Type B pancreatic cell (in vitro differentiated cells): ENCODE results near the gene PEX14. TPM values are rescaled to one million over a fixed set of nuclear protein-coding genes. Genes with fewer than 3 reads are reported as not detected.
A peak's percentile ranks its signal among the peaks of the same experiment; 100 is the strongest.

Experiments
- DNase-seq: peaks from one replicate; pipeline ENCODE4 v3.0.0; 2021; ENCODE audit warnings: mixed read lengths; ENCODE audit not compliant: unreplicated experiment; ENCODE audit errors: extremely low spot score
- H3K27ac Mint-ChIP-seq: 2 replicates; pipeline ENCODE4 v1.8.0; 2021; ENCODE audit warnings: mild to moderate bottlenecking, mixed read lengths
- H3K27me3 Mint-ChIP-seq: 2 replicates; pipeline ENCODE4 v1.8.0; 2021; ENCODE audit warnings: mixed read lengths
- H3K36me3 Mint-ChIP-seq: 2 replicates; pipeline ENCODE4 v1.8.0; 2021; ENCODE audit warnings: mixed read lengths
- H3K4me1 Mint-ChIP-seq: one replicate; pipeline ENCODE4 v1.8.0; 2021; ENCODE audit warnings: mixed read lengths; ENCODE audit not compliant: unreplicated experiment
- H3K4me3 Mint-ChIP-seq: 2 replicates; pipeline ENCODE4 v1.8.0; 2021; ENCODE audit warnings: mild to moderate bottlenecking, mixed read lengths
- H3K9me3 Mint-ChIP-seq: 2 replicates; pipeline ENCODE4 v1.8.0; 2021; ENCODE audit warnings: mixed read lengths
- CTCF ChIP-seq: fragments of 200-600 bp; sonication (generic); conservative IDR thresholded peaks from 2 replicates; pipeline ENCODE4 v1.5.0; 2021; ENCODE audit warnings: antibody characterized with exemption, mild to moderate bottlenecking
- total RNA-seq: library from RNA; stranded (reverse); gene quantifications from 2 replicates; pipeline ENCODE4 v1.2.1, GENCODE V29; 2021; ENCODE audit warnings: low replicate concordance

The PEX14 gene
- total RNA-seq, 1 donor from 2014 or later: 22.5 TPM

GRCh38 chr1:10569531-10569930, 94.8 kb downstream of the PEX14 start:
- Mint-ChIP-seq H3K27me3 (no peaks in the 10 kb centered on the region), H3K36me3 (peaks cover 7% of the 10 kb centered on the region), H3K9me3 (peaks cover 5% of the 10 kb centered on the region), H3K4me3 (no peak overlapping the region), H3K4me1 (no peaks in the 10 kb centered on the region), H3K27ac (no peak overlapping the region)
- TF ChIP-seq CTCF: no peak
- no peak for DNase-seq

- peaks cover 8% of the 10 kb centered on the region for H3K36me3 Mint-ChIP-seq
- no peaks in the 10 kb centered on the region for H3K9me3 Mint-ChIP-seq
- no peaks in the 10 kb centered on the region for H3K4me1 Mint-ChIP-seq
- no peak overlapping the region for H3K4me3 Mint-ChIP-seq
- H3K27ac Mint-ChIP-seq: no peak overlapping the region
- no peak for TF ChIP-seq CTCF
- no peak for DNase-seq
- no peaks in the 10 kb centered on the region for H3K27me3 Mint-ChIP-seq
Measured at GRCh38 chr1:10575616-10576015, 100.9 kb downstream of the PEX14 start.

GRCh38 chr1:10578070-10578469, 103.3 kb downstream of the PEX14 start:
- DNase-seq: no peak
- no peak for TF ChIP-seq CTCF
- no peaks in the 10 kb centered on the region for H3K4me1 Mint-ChIP-seq
- peaks cover 5% of the 10 kb centered on the region for H3K36me3 Mint-ChIP-seq
- H3K27ac Mint-ChIP-seq: peak overlapping the region; percentile 4
- no peaks in the 10 kb centered on the region for H3K9me3 Mint-ChIP-seq
- no peaks in the 10 kb centered on the region for H3K27me3 Mint-ChIP-seq
- H3K4me3 Mint-ChIP-seq: no peak overlapping the region

GRCh38 chr1:10583641-10584040, 108.9 kb downstream of the PEX14 start:
- no peak for DNase-seq
- Mint-ChIP-seq H3K36me3 (peaks cover 15% of the 10 kb centered on the region), H3K27ac (peak overlapping the region; percentile 53), H3K9me3 (peaks cover 19% of the 10 kb centered on the region), H3K4me3 (no peak overlapping the region), H3K27me3 (no peaks in the 10 kb centered on the region), H3K4me1 (no peaks in the 10 kb centered on the region)
- no peak for TF ChIP-seq CTCF

- no peaks in the 10 kb centered on the region for H3K4me1 Mint-ChIP-seq
- no peaks in the 10 kb centered on the region for H3K27me3 Mint-ChIP-seq
- DNase-seq: no peak
- H3K36me3 Mint-ChIP-seq: peaks cover 10% of the 10 kb centered on the region
- no peak for TF ChIP-seq CTCF
- H3K27ac Mint-ChIP-seq: peak overlapping the region; percentile 85
- no peak overlapping the region for H3K4me3 Mint-ChIP-seq
- H3K9me3 Mint-ChIP-seq: peaks cover 19% of the 10 kb centered on the region
Measured at GRCh38 chr1:10585242-10585641, 110.5 kb downstream of the PEX14 start.

GRCh38 chr1:10586125-10586524, 111.4 kb downstream of the PEX14 start:
- Mint-ChIP-seq H3K4me3 (peak overlapping the region; percentile 71), H3K4me1 (no peaks in the 10 kb centered on the region), H3K9me3 (peaks cover 19% of the 10 kb centered on the region), H3K27me3 (no peaks in the 10 kb centered on the region), H3K27ac (peak overlapping the region; percentile 85), H3K36me3 (peaks cover 10% of the 10 kb centered on the region)
- no peak for TF ChIP-seq CTCF
- no peak for DNase-seq
